B cell (primary cell): Measurements from ENCODE around the gene TECPR2. TPM values are rescaled to one million over a fixed set of nuclear protein-coding genes. Genes with fewer than 3 reads are reported as not detected.

Experiments
- ATAC-seq: fragments of 200-7000 bp; cut with Tn5 transposase; one replicate; pipeline ENCODE4 v1.10.0; 2021; ENCODE audit warnings: low read depth, mild to moderate bottlenecking, moderate number of reproducible peaks, moderate library complexity
- CTCF ChIA-PET: fragments of 350-600 bp; sonication (Branson Sonifier 250); formaldehyde crosslinking; loops from one replicate; lab custom pipeline; 2021; ENCODE audit warnings: antibody characterized with exemption, inconsistent platforms; lab: Charles Lee
- POLR2A ChIA-PET: fragments of 350-600 bp; sonication (Branson Sonifier 250); formaldehyde crosslinking; loops from one replicate; lab custom pipeline; 2021; ENCODE audit warnings: antibody characterized with exemption; lab: Charles Lee
- DNase-seq: peaks from one replicate; pipeline ENCODE4 v3.0.0; 2013
- H2AFZ ChIP-seq: 2 replicates; pipeline ENCODE4 v1.6.1; 2012; ENCODE audit warnings: mild to moderate bottlenecking, low read depth, low read length; ENCODE audit not compliant: insufficient read depth, poor library complexity, severe bottlenecking
- H3K27ac ChIP-seq, 2 donors: 1 replicate in 1 of 2; 2 replicates in 1 of 2; pipeline ENCODE4 v1.5.1; 2012 to 2013; ENCODE audit warnings: low read length in 2 of 2, mild to moderate bottlenecking in 2 of 2, moderate library complexity in 1 of 2
- H3K27me3 ChIP-seq, 4 experiments: fragments of 200-600 bp in 1 of 4; sonication (generic) in 1 of 4; replicated peaks in 1 of 4; 1 replicate in 2 of 4; 2 replicates in 2 of 4; pipeline versions ENCODE4 v1.6.1 to v1.7.0; 2013 to 2016; ENCODE audit warnings: low read length in 3 of 4, mild to moderate bottlenecking in 2 of 4, mixed read lengths in 1 of 4, moderate library complexity in 1 of 4; ENCODE audit not compliant: insufficient read depth in 4 of 4, control insufficient read depth in 3 of 4; ENCODE audit errors: control extremely low read depth in 1 of 4
- H3K36me3 ChIP-seq, 2 experiments: replicated peaks in 1 of 2; 1 replicate in 1 of 2; 2 replicates in 1 of 2; pipeline versions ENCODE4 v1.6.1 to v1.7.1; 2013; ENCODE audit warnings: low read length in 1 of 2; ENCODE audit not compliant: insufficient read depth in 2 of 2, control insufficient read depth in 1 of 2; ENCODE audit errors: control extremely low read depth in 1 of 2, extremely low read depth in 1 of 2
- H3K4me1 ChIP-seq, 2 donors: fragments of 200-600 bp in 1 of 2; sonication (generic) in 1 of 2; 1 replicate in 1 of 2; 2 replicates in 1 of 2; pipeline versions ENCODE4 v1.5.1 to v1.6.1; 2013 to 2017; ENCODE audit warnings: low read length in 2 of 2; ENCODE audit not compliant: control insufficient read depth in 2 of 2, insufficient read depth in 2 of 2
- H3K4me2 ChIP-seq: replicated peaks from 2 replicates; pipeline ENCODE3; 2012; ENCODE audit warnings: mild to moderate bottlenecking, low read depth, low read length; ENCODE audit not compliant: poor library complexity, severe bottlenecking
- H3K4me3 ChIP-seq, 5 experiments: fragments of 200-600 bp in 1 of 5; sonication (generic) in 1 of 5; 1 replicate in 3 of 5; 2 replicates in 2 of 5; pipeline versions ENCODE4 v1.5.1 to v1.7.0; 2011 to 2016; ENCODE audit warnings: low read length in 4 of 5, mild to moderate bottlenecking in 4 of 5, low read depth in 2 of 5, control low read depth in 1 of 5, moderate library complexity in 1 of 5; ENCODE audit not compliant: insufficient read depth in 1 of 5; ENCODE audit errors: control extremely low read depth in 1 of 5, extremely low read depth in 1 of 5
- H3K79me2 ChIP-seq: fragments of 200-600 bp; sonication (generic); one replicate; pipeline ENCODE4 v1.6.0; 2016; ENCODE audit warnings: low read length; ENCODE audit not compliant: control insufficient read depth, insufficient read depth
- H3K9ac ChIP-seq: fragments of 200-600 bp; sonication (generic); 2 replicates; pipeline ENCODE4 v1.6.1; 2017; ENCODE audit warnings: mild to moderate bottlenecking, low read length, moderate library complexity
- H3K9me3 ChIP-seq, 3 donors: one replicate each; pipeline versions ENCODE4 v1.6.1 to v1.7.1; 2013; ENCODE audit warnings: low read length in 2 of 3; ENCODE audit not compliant: control insufficient read depth in 2 of 3, insufficient read depth in 1 of 3; ENCODE audit errors: control extremely low read depth in 1 of 3
- H4K20me1 ChIP-seq: 2 replicates; pipeline ENCODE4 v1.6.0; 2012; ENCODE audit warnings: mild to moderate bottlenecking, low read length; ENCODE audit not compliant: insufficient read depth, control insufficient read depth, poor library complexity, severe bottlenecking
- H3K27ac Mint-ChIP-seq: one replicate; pipeline ENCODE4 v1.8.0; 2021; ENCODE audit warnings: mixed read lengths
- H3K27me3 Mint-ChIP-seq: one replicate; pipeline ENCODE4 v1.8.0; 2021; ENCODE audit warnings: mixed read lengths
- H3K4me1 Mint-ChIP-seq: one replicate; pipeline ENCODE4 v1.8.0; 2021; ENCODE audit warnings: mixed read lengths
- H3K4me3 Mint-ChIP-seq: one replicate; pipeline ENCODE4 v1.8.0; 2021; ENCODE audit warnings: mixed read lengths
- H3K9me3 Mint-ChIP-seq: one replicate; pipeline ENCODE4 v1.8.0; 2022; ENCODE audit warnings: mixed read lengths; ENCODE audit not compliant: insufficient read depth
- CTCF ChIP-seq: fragments of 200-600 bp; IDR thresholded peaks from one replicate; pipeline ENCODE4 v1.8.0; 2022; ENCODE audit warnings: antibody characterized with exemption, mild to moderate bottlenecking
- EZH2 ChIP-seq: IDR thresholded peaks from 2 replicates; pipeline ENCODE4 v1.6.1; 2012; ENCODE audit warnings: borderline replicate concordance, low read depth, mild to moderate bottlenecking, moderate library complexity, low read length; ENCODE audit not compliant: insufficient read depth, poor library complexity, severe bottlenecking
- WGBS: methylation state at CpG from one replicate; pipeline ENCODE4 v1.1.5; 2013; ENCODE audit warnings: missing lambda C conversion rate; ENCODE audit not compliant: insufficient coverage; 5-methylcytosine and 5-hydroxymethylcytosine counted together
- intact Hi-C: fragments of 100-400 bp; cut with micrococcal nuclease; formaldehyde crosslinking; loops from one replicate; pipeline ENCODE4 v1.10.0; 2022
- polyA plus RNA-seq: library from polyadenylated mRNA; depleted of rRNA; stranded (reverse); fragments of >200 nt; gene quantifications from 2 replicates; pipeline ENCODE4 v1.2.3, GENCODE V29; 2012
- total RNA-seq, 2 donors: library from RNA; stranded (reverse); fragments of 120-200 nt in 1 of 2; gene quantifications; 1 replicate in 1 of 2; 2 replicates in 1 of 2; pipeline versions ENCODE4 v1.2.3 to v1.2.4, GENCODE V29; 2013 to 2022

TECPR2 gene
- total and polyA plus RNA-seq, 2 donors (not counting 1 experiment from before 2014, with no cell fraction given), result 4.7 to 10.8 TPM

- ChIA-PET CTCF (no interaction called here), POLR2A (no interaction called here)
- no peaks in the 10 kb centered on the region for H3K9me3 Mint-ChIP-seq
- no peaks in the 10 kb centered on the region for H3K27me3 Mint-ChIP-seq
- no peak for ATAC-seq
- H3K27ac Mint-ChIP-seq, result no peak overlapping the region
- no peaks in the 10 kb centered on the region for H3K79me2 ChIP-seq
- no peak overlapping the region for H3K4me3 ChIP-seq
- no peak overlapping the region for H3K27ac ChIP-seq
- H3K27me3 ChIP-seq, result no peaks in the 10 kb centered on the region
- no peak for DNase-seq
- TF ChIP-seq CTCF (no peak), EZH2 (no peak)
- no peak overlapping the region for H3K4me3 Mint-ChIP-seq
- intact Hi-C loops, result no loop called here
- H3K4me1 ChIP-seq, result no peaks in the 10 kb centered on the region
- no CpG with 5 or more reads among the region's 5 CpGs for WGBS
- H3K9ac ChIP-seq, result no peak overlapping the region
- no peak overlapping the region for H3K4me2 ChIP-seq
- no peaks in the 10 kb centered on the region for H3K4me1 Mint-ChIP-seq
- peaks cover 14 to 60% of the 10 kb centered on the region in 2 experiments for H3K36me3 ChIP-seq
- H3K9me3 ChIP-seq, result no peaks in the 10 kb centered on the region
- no peak overlapping the region for H2AFZ ChIP-seq
- H4K20me1 ChIP-seq, result no peaks in the 10 kb centered on the region
Observed at GRCh38 chr14:102342238-102342637, 20.5 kb upstream of the TECPR2 start.

GRCh38 chr14:102344084-102344483, 18.7 kb upstream of the TECPR2 start:
- Histone ChIP-seq H3K9ac (no peak overlapping the region), H3K4me1 (no peaks in the 10 kb centered on the region), H3K4me2 (no peak overlapping the region), H3K27ac (no peak overlapping the region), H3K9me3 (no peaks in the 10 kb centered on the region), H3K4me3 (no peak overlapping the region), H2AFZ (no peak overlapping the region), H3K36me3 (peaks cover 10 to 58% of the 10 kb centered on the region in 2 experiments), H3K79me2 (no peaks in the 10 kb centered on the region), H3K27me3 (no peaks in the 10 kb centered on the region), H4K20me1 (no peaks in the 10 kb centered on the region)
- 92% methylated on average over 2 of the region's 7 CpGs for WGBS
- Mint-ChIP-seq H3K4me3 (no peak overlapping the region), H3K27me3 (no peaks in the 10 kb centered on the region), H3K4me1 (no peaks in the 10 kb centered on the region), H3K9me3 (no peaks in the 10 kb centered on the region), H3K27ac (no peak overlapping the region)
- CTCF ChIA-PET, result interaction anchor here (0.5 kb wide), 1 partner anchor 1970 kb away, joined by 3 read pairs; no protein-coding TSS in a partner anchor
- intact Hi-C loops, result no loop called here
- POLR2A ChIA-PET, result no interaction called here
- no peak for ATAC-seq
- no peak for DNase-seq
- TF ChIP-seq CTCF (no peak), EZH2 (no peak)
